GM21529 (cell line): ENCODE data around the gene LEKR1.
A peak's percentile ranks its signal among the peaks of the same experiment; 100 is the strongest.

Experiments used
- ATAC-seq: cut with Tn5 transposase; IDR thresholded peaks from one replicate; pipeline ENCODE4 v1.9.1; 2021; ENCODE audit not compliant: unreplicated experiment

LEKR1 gene

DNA sequence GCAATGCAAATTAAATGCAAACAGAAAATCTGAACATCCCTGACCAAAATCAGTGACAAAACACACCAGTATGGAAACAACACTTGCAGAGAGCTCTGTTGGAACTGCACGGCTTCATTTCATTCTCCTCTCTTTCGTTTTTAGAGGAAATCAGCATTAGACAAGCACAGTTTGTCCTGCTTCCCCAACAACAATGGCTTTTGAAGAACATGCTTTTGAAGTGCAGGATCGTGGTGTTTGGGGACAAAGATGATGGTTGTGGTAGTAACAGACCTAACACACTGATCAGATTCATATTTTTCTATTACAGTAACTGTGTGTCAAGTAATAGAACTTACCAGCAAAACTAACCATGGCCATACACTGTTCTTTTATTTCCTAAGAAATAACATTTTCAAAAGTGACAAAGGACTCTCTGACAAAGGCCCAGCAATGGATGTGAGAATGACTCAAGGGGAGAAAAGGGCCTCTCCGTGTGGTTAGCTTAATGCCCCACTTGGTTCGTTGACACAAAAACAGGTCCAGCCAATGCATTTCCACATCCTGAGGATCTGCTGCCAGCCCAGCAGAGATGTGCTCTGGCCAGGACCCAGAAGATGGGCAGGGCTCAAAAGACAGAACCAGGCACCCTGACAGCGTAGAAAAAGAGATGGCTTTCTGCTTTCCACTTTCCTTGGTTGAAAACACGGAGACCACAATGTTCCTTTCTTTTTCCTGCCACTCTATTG is 249.7 kb downstream of the LEKR1 start:
- ATAC-seq, result no peak

GRCh38 chr3:157077565-157077991 is 251.4 kb downstream of the LEKR1 start:
- ATAC-seq, result no peak

- ATAC-seq, result no peak
Observed at GRCh38 chr3:157078131-157078810, 252.1 kb downstream of the LEKR1 start.

DNA sequence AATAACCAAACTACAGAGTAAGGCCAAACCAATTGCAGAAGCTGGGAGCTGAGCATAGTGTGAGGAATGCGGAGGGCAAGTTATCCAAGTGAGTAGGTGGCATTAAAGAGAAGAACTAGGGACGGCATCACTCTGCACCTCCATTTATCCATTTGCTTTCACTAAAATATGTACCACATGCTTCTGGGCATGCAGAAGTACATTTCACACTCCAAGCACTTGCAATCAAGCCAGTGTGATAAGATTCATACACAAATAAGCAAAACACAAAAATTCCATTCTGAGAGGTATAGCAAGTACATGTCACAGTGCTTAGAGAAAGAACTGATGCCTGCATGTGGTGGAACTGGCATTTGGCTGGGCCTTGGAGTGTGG is 252.6 kb downstream of the LEKR1 start:
- ATAC-seq, result no peak

DNA sequence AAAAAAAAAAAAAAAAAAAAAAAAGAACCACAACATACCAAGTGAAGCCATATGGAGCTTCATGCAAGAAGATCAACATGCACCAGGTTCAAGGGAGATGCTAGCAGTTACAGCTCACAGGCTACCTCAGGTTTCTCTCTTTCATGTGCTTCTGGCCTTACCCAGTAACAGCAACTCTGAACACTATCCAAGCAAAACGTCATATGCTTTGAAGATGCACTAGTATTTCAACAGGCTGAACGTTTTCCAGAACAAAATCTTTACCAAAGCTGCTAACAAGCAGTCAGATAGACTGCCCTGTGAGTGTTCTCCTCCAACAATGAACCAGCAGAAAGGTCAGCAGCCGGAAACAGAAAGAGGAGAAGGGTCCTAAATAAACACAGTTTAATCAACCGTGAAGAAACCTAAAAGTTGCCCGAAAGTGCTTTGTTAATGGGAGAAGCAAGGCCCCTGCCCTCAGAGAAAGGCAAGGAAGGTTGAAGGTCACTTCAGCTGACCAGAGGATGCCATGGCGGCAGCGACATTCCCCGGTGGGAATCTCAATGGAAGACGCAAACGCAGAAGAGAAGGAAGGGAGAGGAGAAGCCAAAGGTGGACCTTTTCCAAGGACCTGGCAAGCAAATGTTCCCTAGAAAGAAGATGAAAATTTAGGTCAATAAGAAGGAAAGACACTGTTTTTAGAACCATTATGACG is 253.7 kb downstream of the LEKR1 start:
- no peak for ATAC-seq

DNA sequence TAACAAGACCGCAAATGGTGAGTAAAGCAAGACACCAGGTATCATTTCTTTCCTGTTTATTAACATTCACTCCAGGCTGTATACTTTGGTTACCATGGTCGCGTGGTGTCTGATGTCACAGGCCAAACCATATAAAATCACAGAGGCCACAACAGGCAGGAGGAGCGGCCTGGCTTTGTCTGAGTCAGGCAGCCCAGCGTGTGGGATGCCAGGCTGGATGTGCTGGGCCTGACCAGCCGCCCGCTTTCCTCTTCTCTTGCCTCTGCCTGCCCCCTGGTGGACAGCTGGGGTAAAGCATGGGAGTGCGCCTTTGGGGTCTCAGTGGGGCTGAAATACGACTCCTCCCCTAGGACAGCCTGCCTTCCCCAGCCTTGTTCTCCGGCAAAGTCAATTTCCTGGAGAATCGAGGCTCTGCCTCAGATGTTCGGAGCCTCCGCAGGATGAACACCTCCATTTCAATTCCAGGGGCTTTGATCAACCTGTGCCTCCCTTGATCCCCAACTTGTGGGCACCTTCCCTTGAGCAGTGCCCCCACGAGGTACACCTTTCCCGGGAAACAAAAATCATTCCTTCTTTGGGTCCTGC is 255.6 kb downstream of the LEKR1 start:
- ATAC-seq, result peak; percentile 87

DNA sequence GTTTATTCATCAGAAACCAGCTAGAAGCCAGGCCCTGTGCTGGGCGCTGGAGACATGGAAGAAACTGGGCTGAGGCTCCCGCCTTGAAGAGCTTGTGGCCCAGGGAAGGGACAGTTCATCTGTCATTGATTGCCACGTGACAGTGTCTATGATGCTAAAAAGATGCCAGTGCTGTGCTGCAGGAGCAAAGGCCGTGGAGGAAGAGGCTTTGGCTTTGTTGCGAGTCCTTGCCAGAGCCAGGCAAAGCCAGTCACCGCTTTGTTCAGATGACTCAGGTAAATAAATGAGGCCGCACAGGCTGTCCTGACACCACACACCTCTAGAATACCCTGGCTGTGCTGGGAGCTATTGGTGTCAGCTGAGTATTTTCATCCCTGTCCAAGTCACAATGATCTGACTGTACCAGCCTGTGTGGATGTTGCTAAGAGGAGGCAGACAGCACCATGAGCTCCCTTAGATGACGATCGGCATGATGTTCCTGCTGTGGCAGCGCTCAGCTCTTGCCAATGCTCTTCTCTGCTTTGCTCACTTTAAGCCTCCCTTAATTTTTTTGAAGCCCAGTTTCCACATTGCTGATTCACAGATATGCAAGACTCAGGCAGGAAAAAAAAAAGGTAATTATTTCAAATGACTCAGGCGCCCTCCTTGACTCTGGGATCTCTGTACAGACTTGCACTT is 256.3 kb downstream of the LEKR1 start:
- no peak for ATAC-seq

GRCh38 chr3:157083824-157084223 is 257.7 kb downstream of the LEKR1 start:
- ATAC-seq, result no peak

DNA sequence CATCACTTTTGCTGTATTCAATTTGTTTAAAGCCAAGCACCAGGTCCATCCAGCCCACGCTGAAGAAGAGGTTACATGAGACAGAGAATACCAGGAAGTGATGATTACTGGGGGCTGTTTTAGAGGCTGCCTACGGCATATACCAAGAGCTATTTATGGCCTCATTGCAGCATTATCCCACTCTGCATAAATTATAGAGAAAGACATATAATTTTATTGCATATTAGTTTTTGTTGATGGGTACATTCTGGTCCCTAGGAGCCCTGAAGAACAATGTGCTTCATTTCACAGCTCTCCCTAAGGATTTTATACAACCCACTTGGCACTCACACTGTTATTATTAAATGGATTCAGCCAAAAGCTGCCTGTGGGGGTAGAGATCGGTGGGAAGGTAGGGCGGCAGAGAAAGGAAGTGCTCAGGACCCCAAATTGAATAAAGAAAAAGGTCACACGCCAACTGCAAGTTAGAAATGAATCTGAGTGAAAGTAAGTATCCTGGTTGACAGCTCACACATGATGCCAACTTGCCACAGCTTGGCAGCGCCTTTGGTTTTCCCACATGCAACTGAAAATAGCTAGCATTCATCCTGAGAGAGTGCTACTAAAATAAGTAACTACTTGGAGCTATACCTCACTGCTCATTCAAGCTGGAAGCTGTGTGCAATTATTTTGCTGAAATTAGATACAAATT is 260.1 kb downstream of the LEKR1 start:
- ATAC-seq, result no peak

- ATAC-seq, result no peak
Observed at GRCh38 chr3:157086775-157087174, 260.6 kb downstream of the LEKR1 start.

GRCh38 chr3:157087373-157087772 is 261.2 kb downstream of the LEKR1 start:
- no peak for ATAC-seq

DNA sequence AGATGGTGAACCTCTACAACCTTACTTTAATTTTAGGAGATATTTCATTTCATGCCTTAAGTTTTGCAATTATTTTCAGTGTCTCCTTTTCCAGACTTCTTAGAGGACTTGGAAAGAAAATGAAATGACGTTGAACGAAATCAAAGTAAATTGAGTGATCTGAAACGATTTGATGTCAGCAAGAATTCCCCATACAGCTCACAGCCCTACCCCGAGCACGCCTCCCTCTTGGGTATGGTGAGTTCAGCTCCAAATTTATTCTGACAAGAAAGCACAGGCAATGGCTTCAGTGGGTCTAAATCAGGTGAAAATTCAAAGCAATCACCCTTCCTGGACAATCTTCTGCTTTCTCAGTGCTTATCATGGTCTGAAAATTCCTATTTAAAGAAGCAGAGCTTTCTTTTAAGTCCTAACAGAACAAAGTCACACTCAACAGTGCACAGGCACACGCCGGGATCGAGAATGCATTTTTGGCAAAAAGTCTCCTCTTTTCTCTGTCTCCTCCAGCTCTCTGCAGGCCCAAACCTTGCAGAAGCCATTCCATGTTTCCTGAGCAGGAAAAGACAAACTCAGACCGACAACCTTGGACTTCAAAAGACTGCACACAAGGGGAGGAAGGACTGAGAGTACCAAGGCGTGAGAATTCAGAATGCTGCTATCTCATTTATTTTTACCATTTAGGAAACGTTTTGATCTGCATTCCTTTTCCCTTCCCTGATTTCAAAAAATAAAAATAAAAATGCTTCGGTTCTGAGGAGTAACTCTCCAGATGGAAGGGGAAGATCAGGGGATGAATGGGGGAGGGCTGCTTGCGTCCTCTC is 261.8 kb downstream of the LEKR1 start:
- no peak for ATAC-seq

- peak; percentile 67 for ATAC-seq
Observed at GRCh38 chr3:157088601-157089454, 262.7 kb downstream of the LEKR1 start.

DNA sequence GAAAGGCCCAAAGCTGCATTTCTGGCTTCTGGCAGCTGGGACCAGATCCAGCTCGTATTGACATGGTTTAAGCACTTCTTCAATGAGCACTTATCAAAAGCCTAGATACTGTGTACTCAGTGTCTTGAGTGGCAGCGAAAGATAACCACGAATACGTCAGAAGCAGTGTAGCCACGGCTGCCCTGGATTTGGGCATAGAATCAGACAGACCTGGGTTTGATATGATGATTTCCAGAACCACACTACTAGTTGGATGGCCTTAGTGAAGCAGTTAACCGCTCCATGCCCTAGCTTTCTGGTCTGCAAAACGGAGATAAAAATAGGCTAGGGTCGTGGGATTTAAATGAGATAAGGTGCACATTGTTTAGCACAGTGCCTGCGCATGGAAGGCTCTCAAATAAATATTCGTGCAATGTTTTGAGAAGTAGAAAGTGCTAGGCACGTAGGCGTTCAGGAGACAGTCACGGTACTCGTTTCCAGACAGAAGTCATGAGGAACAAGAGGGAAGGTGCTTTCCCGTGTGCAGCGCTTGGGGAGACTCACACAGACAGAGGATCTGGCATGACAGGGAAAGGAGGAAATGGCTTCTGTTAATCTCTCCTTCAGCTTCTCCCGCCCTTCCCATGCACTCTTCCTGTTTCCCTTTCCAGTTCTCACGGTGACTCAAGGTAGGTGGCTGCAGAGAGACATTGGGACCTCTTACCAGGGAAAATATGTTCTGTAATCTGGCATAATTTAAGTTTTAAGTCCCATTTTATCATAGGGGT is 263.5 kb downstream of the LEKR1 start:
- peak; percentile 14 for ATAC-seq

DNA sequence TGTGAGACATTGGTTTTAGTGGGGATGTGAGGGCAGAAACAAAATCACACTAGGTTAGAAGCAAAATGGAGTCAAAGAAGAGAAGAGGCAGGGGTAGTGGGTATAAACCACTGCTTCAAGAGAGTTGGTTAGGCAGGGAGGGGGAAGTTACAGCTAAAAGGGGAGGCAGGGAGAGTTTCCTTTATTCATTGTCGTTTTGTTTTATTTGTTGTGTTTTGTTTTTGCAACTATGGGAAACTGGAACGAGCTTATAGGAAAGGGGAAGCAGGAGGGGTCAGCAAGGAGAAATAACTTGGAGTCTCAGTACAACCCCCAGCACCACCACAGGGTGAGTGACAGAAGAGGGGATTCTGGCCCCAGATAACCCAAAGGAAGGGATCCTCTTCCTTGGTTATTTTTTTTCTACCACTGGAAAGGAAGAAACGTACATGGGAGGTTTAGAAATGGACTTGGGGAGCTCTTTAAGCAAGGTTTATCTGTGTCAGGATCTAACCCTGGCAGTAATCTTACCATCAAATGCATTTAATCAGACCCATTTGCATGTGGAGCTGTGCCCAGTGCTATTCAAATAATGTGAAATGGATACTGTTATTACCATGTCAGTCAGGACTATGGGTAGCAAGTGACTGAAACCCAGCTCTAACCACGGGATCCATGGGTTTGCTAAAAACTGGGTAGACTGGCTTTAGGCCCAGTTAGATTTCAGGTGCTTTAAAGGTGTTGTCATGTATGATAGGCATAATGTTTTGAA is 265.1 kb downstream of the LEKR1 start:
- no peak for ATAC-seq

- no peak for ATAC-seq
Observed at GRCh38 chr3:157092230-157092629, 266.1 kb downstream of the LEKR1 start.

- ATAC-seq, result peak; percentile 15
Observed at GRCh38 chr3:157093096-157093495, 266.9 kb downstream of the LEKR1 start.
